Kidney (tissue), 14 donors: Measurements from ENCODE around the gene NECAP2. TPM values are rescaled to one million over a fixed set of nuclear protein-coding genes. Genes with fewer than 3 reads are reported as not detected.

Source experiments
- DNase-seq, 5 donors: peaks; one replicate each; pipeline ENCODE4 v3.0.0-alpha.2; 2013 to 2020
- FAIRE-seq: peaks from 2 replicates; lab custom pipeline; 2012; peaks lifted over from hg19 to GRCh38; lab: Jason Lieb, UNC
- H3K27ac ChIP-seq, 2 donors: one replicate each; pipeline ENCODE4 v1.7.0; 2013; ENCODE audit warnings: low read depth in 2 of 2, low read length in 2 of 2, inconsistent platforms in 1 of 2
- H3K27me3 ChIP-seq: one replicate; pipeline ENCODE4 v1.7.1; 2013; ENCODE audit warnings: low read length, inconsistent platforms; ENCODE audit not compliant: control insufficient read depth, insufficient read depth
- H3K36me3 ChIP-seq, 3 donors: one replicate each; pipeline versions ENCODE4 v1.7.0 to v1.7.1; 2013; ENCODE audit warnings: low read length in 3 of 3, control low read depth in 1 of 3, inconsistent platforms in 1 of 3; ENCODE audit not compliant: insufficient read depth in 3 of 3, control insufficient read depth in 2 of 3
- H3K4me1 ChIP-seq, 3 donors: one replicate each; pipeline versions ENCODE4 v1.7.0 to v1.7.1; 2013; ENCODE audit warnings: low read length in 3 of 3, inconsistent platforms in 1 of 3, low read depth in 1 of 3; ENCODE audit not compliant: control insufficient read depth in 2 of 3, insufficient read depth in 2 of 3
- H3K4me3 ChIP-seq, 3 donors: one replicate each; pipeline versions ENCODE4 v1.7.0 to v1.8.1; 2013; ENCODE audit warnings: low read length in 3 of 3, control low read depth in 1 of 3, inconsistent platforms in 1 of 3
- H3K9ac ChIP-seq, 3 donors: one replicate each; pipeline versions ENCODE4 v1.7.0 to v1.7.1; 2013; ENCODE audit warnings: low read length in 3 of 3, control low read depth in 1 of 3, inconsistent platforms in 1 of 3
- H3K9me3 ChIP-seq, 3 donors: one replicate each; pipeline versions ENCODE4 v1.7.0 to v1.7.1; 2013; ENCODE audit warnings: low read length in 3 of 3, control low read depth in 1 of 3, inconsistent platforms in 1 of 3; ENCODE audit not compliant: control insufficient read depth in 2 of 3, insufficient read depth in 1 of 3
- intact Hi-C: fragments of 100-400 bp; cut with DNase I; formaldehyde crosslinking; loops from one replicate; pipeline ENCODE4 v1.11.1; 2022
- polyA plus RNA-seq: library from polyadenylated mRNA; stranded (reverse); fragments of 350-450 nt; fragmentation: Illumina TruSeq; extraction: RNeasy Lipid Tissue Mini Kit (QIAGEN cat#74804); gene quantifications from one replicate; pipeline ENCODE4 v1.2.3, GENCODE V29; 2014; ENCODE audit warnings: low read depth, low replicate concordance; ENCODE audit not compliant: insufficient read depth
- total RNA-seq: library from RNA; stranded (reverse); fragmentation: NEBNext Ultra II Directional; extraction: Animal tissue kit (Norgen Biotek cat#: 25700); gene quantifications from one replicate; pipeline ENCODE4 v1.2.1, GENCODE V29; 2021
- TF ChIP-seq, protein P1 (sequence below): IDR thresholded peaks from 3 replicates; pipeline ENCODE4 v1.5.1; 2012; ENCODE audit warnings: mild to moderate bottlenecking, moderate library complexity, borderline replicate concordance; ENCODE audit not compliant: insufficient read depth; ENCODE audit errors: extremely low read depth
- donor health status: control.
- donor health status: control.
- donor health status: control.
- donor health status: control.
- donor health status: control.
- donor health status: DM: yes; HTN: yes; CAD: no.
- donor health status: Normal renal cell carcinoma (clear cell type).

Gene NECAP2
- total and polyA plus RNA-seq, 2 donors from 2014 or later, result 49.9 to 57.4 TPM

DNA sequence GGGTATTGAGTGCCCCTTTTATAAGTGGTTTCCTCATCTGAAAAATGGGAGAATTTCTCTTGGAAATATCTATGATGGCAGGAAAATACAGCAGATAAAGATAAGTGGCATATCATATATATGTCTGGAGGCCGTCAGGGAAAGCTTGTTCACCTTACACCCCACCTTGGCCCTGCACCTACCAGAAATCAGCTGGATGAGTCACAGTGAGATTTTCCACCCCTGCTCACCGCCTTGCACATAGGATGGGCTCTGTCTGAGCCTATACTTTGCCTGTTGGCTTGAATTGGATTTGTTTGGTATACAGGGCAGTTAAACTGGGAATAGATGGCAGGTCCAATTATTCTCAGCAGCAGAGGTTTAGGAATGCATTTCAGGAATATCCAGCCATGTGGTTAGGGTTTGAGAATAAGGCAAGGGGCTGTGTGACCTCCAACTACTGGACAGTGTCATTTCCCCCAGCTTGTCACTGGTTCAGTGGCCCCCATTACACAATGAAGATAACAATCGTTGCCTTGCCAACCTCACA lies 3.5 kb upstream of the NECAP2 start, which contains the start of gene SPATA21:
SPATA21 (minus strand) TSS at position 479 of the 529 bp plus-strand sequence. CDS start 6,053 bp downstream, outside the sequence.
- intact Hi-C loops, result no loop called here
- DNase-seq, result no peak
- H3K27ac ChIP-seq, result no peak within 1 kb of the TSS
- FAIRE-seq, result no peak
- H3K9ac ChIP-seq, result no peak within 1 kb of the TSS
- no peak within 1 kb of the TSS for H3K4me3 ChIP-seq
- H3K9me3 ChIP-seq, result no peaks in the 10 kb centered on the region
- H3K36me3 ChIP-seq, result no peaks in the 10 kb centered on the region
- peaks cover 0 to 5% (median 0%) of the 10 kb centered on the region in 3 donors for H3K4me1 ChIP-seq
- TF ChIP-seq, protein P1, sequence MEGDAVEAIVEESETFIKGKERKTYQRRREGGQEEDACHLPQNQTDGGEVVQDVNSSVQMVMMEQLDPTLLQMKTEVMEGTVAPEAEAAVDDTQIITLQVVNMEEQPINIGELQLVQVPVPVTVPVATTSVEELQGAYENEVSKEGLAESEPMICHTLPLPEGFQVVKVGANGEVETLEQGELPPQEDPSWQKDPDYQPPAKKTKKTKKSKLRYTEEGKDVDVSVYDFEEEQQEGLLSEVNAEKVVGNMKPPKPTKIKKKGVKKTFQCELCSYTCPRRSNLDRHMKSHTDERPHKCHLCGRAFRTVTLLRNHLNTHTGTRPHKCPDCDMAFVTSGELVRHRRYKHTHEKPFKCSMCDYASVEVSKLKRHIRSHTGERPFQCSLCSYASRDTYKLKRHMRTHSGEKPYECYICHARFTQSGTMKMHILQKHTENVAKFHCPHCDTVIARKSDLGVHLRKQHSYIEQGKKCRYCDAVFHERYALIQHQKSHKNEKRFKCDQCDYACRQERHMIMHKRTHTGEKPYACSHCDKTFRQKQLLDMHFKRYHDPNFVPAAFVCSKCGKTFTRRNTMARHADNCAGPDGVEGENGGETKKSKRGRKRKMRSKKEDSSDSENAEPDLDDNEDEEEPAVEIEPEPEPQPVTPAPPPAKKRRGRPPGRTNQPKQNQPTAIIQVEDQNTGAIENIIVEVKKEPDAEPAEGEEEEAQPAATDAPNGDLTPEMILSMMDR, result no peak
- no peaks in the 10 kb centered on the region for H3K27me3 ChIP-seq

DNA sequence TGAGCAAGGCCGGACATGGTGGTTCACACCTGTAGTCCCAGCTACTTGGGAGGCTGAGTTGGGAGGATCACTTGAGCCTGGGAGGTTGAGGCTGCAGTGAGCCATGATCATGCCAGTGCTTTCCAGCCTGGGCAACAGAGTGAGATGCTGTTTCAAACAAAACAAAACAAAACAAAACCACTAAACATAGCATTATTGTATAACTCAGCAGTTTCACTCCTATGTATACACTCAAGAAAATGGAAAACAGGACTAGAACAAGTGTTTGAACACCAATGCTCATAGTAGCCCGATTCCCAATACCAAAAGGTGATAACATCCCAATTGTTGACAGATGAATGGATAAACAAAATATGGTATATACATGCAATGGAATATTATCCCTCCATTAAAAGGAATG lies 2.0 kb upstream of the NECAP2 start:
- TF ChIP-seq, protein P1, result no peak
- peaks cover 0 to 3% (median 0%) of the 10 kb centered on the region in 3 donors for H3K36me3 ChIP-seq
- H3K9ac ChIP-seq, result no peak overlapping the region
- peaks cover 0 to 5% (median 0%) of the 10 kb centered on the region in 3 donors for H3K4me1 ChIP-seq
- FAIRE-seq (no peak), DNase-seq (no peak)
- no peak overlapping the region for H3K27ac ChIP-seq
- intact Hi-C loops, result no loop called here
- no peaks in the 10 kb centered on the region for H3K27me3 ChIP-seq
- no peak overlapping the region for H3K4me3 ChIP-seq
- H3K9me3 ChIP-seq, result no peaks in the 10 kb centered on the region

DNA sequence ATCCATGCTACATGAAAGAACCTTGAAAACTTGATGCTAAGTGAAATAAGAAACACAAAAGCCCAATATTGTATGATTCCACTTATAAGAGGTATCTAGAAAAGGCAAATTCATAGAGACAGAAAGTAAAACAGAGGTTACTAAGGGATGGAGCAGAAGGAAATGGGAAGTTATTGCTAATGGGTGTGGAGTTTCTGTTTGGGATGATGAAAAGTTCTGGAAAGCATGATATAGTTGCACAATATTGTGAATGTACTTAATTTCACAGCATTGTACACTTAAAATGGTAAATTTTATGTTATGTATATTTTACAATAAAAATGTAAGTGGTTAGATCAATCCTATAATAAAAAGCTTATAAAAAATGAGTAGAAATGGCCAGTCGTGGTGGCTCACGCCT lies 1.6 kb upstream of the NECAP2 start:
- Histone ChIP-seq H3K36me3 (peaks cover 0 to 5% (median 2%) of the 10 kb centered on the region in 3 donors), H3K4me1 (peaks cover 0 to 9% (median 0%) of the 10 kb centered on the region in 3 donors), H3K9ac (no peak overlapping the region), H3K9me3 (no peaks in the 10 kb centered on the region), H3K27me3 (no peaks in the 10 kb centered on the region), H3K27ac (no peak overlapping the region), H3K4me3 (no peak overlapping the region)
- TF ChIP-seq, protein P1, result no peak
- no peak for DNase-seq
- no peak for FAIRE-seq
- intact Hi-C loops, result no loop called here
